Right renal cortex interstitium (tissue), 3 donors: Measurements from ENCODE around the gene KANK4. TPM values are rescaled to one million over a fixed set of nuclear protein-coding genes. Genes with fewer than 3 reads are reported as not detected.

Experiments
- DNase-seq, 3 donors: peaks; one replicate each; pipeline ENCODE4 v3.0.0-alpha.2; 2013; ENCODE audit warnings: low read depth in 3 of 3, low spot score in 2 of 3
- polyA plus RNA-seq, 3 donors: library from polyadenylated mRNA; unstranded; fragments of 120-200 nt; gene quantifications; one replicate each; pipeline ENCODE4 v1.2.1, GENCODE V29; 2013; ENCODE audit not compliant: insufficient read length in 3 of 3

Gene KANK4
- polyA plus RNA-seq = 10 to 100 TPM; 20.4 to 23.7 (median 22.3) TPM

DNA sequence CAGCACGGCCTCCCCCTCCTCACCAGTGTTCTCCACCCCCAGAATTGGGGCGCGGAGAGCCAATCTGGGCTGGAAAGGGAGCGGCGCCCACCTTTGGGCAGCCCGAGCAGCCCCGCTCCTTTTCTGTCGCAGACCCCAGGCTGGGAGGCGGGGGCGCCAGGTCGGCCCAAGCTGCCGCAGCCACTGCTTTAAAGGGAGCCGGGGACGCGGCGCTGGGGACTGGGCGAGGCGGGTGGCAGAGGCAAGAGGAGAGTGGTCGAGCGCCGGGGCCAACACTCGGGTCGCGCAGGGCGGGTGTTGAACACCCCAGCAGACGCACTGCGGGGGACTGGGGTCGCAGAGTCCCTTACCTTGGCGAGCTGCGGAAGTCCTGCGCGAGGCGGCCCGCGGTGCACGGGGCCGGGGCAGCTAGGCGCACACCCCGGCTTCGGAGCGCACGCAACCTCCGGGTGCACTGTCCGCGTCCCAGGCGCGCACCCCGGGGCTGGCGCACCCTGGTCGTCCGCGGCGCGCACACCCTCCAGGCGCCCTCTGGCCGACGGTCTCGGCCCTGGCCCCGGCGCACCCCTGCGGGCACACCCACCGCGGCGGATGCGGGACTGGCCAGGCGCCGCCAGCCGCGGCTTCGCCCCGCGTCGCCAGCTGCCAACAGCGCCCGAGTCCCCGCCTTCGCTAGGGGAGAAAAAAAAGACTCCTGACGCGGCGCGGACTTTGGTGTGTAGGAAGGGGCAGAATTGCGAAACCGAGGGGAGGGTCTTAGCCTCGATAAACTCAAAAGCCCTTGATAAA lies at the start of gene KANK4:
TSS of gene KANK4 (minus strand) at position 679 of the 789 bp plus-strand sequence. CDS start 37,870 bp downstream, outside the sequence.
- DNase-seq = no peak

DNA sequence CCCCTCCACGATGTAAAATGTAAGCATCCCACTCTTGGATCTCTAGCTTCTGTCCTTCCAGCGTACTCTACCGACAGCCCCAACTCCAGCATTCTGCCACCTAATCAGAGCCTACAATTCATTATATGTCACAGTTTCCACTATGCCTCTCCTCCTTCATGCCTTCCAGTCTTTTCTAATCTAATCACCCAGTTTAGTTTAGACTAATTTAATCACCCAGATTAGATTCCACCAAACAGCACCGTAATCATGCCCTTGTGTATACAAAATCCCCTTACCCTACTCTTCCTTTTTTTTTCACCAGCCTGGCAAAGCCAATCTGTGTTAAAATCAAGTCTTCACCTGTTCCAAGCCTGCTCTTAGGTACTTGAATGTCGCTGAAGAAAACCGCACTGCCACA lies 49.8 kb upstream of the KANK4 start:
- no peak for DNase-seq

DNA sequence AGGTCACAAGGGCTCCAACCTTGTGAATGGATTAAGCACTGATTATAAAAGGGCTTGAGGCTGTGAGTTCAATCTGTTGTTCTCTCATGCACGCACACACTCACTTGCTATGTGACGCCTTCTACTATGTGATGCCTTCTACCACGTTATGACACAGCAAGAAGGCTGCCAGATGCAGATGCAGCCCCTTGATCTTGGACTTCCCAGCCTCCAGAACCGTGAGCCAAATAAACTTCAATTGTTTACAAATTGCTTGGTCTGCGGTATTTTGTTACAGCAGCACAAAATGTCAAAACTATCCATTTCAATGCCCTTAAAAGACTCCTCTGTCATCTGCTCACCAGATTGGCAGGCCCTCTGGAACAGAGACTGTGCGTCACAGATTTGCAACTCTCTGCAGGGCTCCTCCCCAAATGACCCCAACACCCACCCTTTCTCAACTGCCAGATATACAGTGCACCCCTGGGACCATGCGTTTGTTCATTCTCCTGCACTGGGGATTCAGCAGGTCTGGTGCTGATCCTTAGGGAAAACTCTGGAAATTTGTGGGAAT lies 47.8 kb upstream of the KANK4 start:
- DNase-seq = no peak

DNA sequence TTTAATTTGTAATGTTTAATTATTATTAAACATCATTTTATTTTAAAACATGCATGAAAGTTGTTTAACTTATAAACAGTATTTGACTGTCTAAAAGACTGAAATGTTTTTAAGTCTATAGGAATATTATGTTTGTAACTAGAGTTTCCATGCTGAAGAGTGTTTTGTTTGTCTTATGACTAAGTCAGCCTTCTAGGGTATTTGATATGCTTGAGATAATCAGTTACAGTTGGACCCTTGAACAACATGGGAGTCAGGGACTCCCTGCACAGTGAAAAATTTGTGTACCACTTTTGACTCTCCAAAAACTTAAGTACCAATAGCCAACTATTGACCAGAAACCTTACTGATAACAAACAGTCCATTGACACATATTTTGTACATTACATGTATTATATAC lies 45.5 kb upstream of the KANK4 start:
- DNase-seq = no peak

DNA sequence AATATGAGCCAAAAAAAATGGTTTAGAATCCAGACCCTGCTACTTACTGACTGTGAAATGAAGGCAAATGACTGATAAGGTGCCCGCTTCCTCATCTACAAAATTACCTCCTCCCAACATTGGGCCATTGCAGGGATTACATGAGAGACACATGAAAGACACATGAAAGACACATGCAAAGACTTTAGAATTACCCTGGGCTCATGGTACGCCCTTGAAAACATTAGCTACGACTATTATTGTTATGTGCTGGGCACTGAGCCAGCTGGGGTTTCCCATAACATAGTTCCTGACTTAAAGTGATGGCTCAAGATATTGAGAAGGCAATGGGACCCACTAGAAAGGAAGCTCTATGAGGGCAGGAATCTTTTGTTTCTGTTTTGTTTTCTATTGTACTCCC lies 43.7 kb upstream of the KANK4 start:
- DNase-seq = no peak

DNA sequence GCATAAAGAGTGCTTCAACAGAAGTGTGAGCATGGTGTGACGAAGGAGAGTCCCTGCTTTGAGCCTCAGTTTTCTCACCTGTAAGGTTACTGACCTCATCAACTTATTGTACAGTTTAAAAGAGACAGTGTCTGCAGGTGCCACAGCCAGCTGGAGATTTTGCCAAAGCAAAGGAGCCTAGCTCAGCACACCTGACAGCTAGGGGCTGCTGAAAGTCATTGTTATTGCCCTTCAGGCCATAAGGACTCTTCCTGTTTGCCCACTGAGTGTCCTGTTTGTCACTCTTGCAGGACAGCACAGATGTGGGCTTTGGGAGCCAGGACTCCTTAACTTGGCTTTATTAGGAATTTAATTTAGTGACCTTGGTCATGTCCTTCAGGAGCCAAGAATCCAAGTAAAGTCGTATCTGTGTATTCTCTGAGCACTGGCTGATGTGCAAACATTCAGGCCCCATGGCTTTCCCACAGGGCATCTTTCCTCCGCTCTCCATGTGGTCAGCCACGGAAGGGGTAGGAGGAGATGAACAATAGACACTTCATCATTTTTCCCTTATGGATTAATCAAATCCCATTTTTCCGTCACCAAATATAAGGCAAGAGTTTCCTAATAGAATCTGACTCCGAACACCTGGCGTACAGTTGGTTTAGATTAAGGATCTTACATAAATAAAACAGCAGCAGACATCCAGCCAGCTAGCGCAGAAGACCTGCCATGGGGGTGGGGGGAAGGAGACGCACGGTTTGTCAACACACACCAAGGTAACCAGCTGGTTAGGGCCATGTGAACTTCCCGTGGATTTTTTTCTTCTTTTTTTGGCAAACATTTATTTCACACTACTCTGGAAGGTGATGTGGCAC lies 43.1 kb upstream of the KANK4 start:
- DNase-seq = no peak

DNA sequence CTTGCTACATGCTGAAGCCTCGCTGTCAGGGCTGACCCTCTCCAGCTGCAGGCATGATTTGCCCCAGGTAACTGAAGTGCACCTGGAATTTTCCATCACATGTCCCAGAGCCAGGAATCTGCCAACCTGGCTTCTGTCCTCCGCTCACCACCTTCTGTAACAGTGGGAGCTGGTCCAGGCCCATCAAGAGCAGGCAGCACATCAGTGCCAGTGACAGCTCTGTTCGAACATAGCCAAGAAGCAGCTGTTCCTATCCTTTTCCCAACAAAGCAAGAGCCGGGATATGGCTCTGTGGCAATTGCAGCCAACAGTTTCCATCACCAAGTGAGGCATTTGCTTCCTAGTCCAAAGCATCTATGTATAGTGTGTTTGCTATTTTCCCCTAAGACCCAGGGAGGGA lies 42.2 kb upstream of the KANK4 start:
- DNase-seq = no peak

DNA sequence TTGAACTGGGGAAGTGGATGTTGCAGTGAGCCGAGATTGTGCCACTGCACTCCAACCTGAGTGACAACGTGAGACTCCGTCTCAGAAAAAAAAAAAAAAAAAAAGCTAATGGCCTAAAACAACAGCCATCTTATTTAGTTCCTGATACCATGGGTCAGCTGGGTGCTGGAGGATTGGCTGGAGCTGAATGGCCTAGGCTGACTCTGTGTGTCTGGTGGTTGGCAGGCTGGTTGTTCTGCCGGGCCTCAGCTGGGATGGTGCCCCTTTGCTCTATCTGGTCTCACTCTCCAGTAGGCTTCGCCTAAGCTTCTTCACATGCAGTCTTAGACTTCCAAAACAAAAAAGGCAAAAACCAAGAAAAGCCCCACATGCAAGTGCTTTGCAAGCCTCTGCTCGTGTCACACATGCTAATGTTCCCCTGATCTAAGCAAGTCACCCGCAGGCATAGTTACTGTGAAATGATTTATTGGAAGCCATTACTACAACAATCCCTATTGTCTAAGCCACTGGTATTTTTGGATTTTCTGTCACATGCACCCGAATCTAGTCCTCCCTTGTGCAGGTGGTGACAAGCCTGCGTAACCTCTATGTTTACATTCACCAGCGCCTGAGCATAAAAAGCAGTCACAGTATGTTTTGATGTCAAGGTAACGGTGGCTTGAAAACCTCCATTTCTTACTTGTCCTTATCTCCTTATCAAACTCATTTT lies 39.6 kb upstream of the KANK4 start:
- no peak for DNase-seq

DNA sequence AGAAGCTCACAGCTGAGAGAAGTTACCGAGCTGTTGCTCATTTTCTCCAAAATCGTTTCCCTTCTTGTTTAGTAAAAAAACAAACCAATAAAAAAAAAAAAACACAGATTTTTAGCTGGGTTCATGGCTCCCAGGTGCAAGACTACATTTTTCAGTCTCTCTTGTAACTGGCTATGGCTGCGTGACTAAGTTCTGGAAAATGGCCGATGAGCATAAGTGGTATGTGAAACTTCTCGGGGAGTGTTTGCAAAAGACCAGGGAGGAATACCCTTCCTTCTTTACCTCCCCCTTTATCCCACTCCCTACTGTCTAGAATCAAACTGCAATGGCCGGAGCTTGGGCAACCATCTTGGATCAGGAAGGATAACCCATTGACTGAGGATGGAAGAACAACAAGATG lies 38.7 kb upstream of the KANK4 start:
- DNase-seq = no peak

DNA sequence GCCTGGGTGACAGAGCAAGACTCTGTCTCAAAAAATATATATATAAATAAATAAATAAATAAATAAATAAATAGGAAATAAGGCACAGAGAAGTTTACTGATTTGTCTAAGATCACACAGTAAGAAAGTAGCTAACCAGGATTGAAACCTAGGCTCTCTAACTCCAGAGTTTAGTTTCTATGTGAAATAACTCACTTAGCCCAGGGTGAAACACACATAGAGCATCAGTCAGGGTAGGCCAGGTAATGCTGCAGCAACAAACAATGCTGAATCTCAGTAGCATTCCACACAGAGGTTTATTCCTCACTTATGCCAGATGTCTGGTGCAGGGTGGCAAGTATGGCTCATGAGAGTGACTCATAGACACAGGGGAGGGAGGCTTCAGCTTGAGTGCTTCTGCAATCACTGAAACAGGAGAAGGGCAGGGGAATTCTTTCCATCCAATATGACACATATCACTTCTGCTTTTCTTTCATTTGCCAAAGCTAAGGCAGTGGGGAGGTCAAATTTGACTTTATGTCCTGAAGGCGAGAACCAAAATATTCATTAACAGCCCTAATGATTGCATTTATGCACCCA lies 37.1 kb upstream of the KANK4 start:
- DNase-seq = no peak

DNA sequence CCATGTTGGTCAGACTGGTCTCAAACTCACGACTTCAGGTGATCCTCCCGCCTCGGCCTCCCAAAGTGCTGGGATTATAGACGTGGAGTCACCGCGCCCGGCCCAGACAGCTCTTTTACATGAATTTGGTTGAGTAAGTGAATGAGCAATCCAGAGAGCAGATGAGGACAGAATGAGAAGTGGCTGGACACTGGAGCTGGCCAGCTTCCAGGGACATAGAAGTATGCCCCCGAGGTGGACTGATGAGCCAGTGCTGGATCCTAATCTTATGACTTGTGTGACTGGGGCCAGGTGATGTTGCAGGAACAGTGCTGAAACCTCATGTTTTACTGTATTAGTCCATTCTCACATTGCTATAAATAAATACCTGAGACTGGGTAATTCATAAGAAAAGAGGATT lies 35.9 kb upstream of the KANK4 start:
- no peak for DNase-seq

DNA sequence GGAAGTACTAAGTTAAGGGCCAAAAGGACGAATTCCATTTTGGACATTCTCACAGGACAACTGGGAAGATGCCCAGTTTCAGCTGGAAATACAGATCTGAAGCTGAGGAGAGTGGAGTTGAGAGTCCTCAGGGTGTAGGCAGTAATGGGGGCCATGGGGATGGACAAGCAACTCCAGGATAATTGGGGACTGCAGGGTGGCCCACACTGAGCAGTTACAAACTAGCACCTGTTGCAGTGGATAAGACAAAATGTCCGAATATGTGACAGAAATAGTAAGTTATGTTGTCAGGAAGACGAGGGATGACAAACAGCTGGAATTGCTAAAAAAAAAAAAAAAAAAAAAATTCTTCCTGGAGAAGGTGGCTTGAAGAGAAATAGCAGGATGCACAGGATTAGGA lies 34.6 kb upstream of the KANK4 start:
- DNase-seq = no peak

DNA sequence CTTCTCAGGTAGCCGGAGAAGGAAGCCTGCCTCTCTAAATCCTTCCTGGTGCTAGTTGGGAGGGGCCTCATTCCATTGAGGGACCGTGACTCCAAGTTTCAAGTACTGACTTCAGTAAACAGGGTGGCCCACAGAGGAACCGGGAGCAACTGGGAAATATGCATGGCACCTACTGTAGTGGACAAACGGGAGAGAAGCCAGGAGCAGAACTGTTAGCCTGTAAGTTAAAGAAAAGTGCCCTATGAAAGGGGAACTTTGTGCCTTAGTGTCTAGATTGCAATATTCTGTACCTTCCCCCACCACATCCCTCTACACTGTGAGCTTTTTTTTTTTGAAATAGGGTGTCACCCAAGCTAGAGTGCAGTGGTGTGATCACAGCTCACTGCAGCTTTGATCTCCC lies 33.2 kb upstream of the KANK4 start:
- DNase-seq = no peak

DNA sequence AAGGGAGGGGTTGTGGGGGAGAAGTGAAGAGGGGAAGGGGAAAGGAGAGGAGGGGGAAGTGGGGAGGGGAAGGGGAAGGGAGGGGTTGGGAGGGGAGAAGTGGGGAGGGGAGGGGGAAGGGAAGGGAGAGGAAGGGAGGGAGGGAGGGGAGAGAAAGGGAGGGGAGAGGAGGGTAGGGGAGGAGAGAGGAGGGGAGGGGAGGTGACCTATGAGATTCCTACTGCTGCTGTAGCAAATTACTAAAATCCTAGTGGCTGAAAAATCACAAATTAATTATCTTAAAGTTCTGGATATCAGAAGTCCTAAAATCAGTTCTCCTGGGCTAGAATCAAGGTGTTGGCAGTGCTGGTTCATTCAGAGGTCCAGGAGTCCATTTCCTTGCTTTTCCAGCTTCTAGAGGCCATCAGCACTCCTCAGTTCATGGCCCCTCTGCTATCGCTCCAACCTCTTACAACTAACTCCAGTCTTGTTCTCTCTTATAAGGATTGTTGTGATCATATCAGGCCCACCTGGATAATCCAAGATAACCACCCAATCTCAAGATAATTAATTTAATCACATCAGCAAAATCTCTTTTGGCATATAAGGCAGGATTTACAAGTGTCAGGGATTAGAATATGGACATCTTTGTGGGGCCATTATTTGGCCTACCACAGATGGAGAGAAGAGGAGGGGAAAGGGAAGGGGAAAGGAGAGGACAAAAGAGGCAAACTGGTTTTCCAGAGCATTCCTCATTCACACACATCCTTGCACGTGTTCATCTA lies 30.4 kb upstream of the KANK4 start:
- no peak for DNase-seq

DNA sequence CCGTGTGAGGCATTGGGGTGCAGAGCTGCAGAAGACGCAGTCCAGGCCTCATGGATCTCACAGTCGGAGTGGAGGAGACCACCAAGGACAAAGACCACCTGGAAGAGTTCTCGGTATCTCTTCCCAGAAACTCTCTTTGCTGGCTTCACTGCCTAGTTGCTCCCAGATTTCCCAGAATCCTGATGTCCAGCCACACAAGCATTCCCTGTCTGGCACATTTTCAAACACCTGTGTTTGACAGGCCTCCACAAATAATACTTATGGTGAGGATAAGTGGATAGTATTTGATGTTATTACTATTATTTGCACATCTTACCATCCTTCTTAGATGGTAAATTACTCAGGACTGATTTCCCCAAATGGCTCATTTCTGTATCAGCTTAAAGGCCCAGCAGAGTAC lies 27.7 kb upstream of the KANK4 start:
- DNase-seq = no peak

DNA sequence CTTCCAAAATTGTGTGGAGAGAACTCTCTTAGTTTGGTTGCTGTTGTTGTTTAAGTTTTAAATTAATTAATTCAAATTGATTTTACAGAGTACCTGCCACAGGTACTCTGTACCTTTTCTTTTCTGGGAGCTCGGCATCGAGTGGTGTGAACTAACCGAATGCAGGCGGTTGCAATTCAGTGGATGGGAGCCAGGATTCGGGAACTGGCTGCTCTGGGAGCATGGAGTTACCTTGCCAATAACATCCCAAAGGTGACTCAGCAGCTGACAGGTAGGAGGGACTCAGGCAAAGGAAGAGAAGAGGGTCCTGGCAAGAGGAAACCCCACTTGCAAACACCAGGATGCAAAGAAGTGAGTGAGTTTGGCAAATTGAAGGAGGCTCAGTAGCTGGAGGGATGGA lies 24.7 kb upstream of the KANK4 start:
- no peak for DNase-seq

DNA sequence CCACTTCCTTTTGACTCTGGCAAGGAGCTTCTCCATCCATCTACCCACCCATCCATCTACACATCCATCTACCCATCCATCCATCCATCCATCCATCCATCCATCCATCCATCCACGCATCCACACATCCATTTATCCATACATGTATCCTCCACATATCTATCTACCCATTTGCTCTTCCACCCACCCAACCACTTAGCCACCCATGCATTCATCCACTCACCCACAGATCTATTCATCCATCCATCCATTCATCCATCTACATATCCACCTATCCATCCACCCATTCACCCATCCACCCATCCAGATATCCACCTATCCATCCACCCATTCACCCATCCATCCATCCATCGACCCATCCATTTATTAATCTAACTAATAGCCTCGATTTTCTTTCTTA lies 23.0 kb upstream of the KANK4 start:
- no peak for DNase-seq

DNA sequence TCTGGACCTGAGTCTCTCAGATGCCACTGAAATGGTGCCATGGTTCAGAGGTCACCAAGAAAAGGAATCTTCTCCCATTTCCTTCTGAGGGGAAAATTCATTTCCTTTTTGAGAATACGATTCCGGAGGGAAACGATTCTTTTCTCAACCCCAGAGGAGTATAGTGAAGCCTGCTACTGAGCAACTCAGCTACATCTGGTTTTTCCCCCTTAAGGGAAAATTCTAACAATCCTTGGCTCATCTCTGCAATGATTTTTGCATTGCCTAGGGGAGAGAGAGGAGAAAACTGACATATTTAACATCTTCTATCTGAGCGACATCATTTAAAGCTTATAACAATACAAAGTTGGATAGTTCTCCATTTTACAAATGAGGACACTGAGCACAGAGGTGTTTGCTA lies 22.4 kb upstream of the KANK4 start:
- no peak for DNase-seq

DNA sequence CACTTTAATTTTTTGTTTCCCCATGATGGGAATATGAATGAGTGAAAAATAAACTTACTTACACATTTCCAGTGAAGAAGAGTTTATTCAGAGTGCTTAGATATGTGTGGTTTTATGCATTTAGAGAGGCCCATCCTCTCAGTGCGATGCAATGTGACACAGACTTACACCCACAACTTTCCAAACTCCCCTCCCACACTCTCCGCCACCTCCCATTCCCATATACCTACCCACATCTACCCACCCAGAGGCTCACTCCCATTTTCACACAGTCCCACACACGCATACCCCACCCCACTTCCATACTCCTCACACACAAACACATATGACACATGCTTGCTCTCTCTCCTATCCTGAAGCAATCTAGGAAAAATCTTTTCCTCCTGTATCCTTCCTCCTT lies 21.9 kb upstream of the KANK4 start:
- DNase-seq = no peak
